WERI-Rb-1 (cell line): Measurements from ENCODE around the gene ETV4.

Experiments
- DNase-seq: peaks from one replicate; pipeline ENCODE4 v3.0.0-alpha.2; 2020
- H3K27ac ChIP-seq: fragments of 250-450 bp; sonication (Bioruptor Pico); 2 replicates; pipeline ENCODE4 v1.5.1; 2020; ENCODE audit warnings: mild to moderate bottlenecking, moderate library complexity
- H3K27me3 ChIP-seq: fragments of 250-450 bp; sonication (Bioruptor Pico); 2 replicates; pipeline ENCODE4 v1.5.1; 2021; ENCODE audit warnings: mild to moderate bottlenecking, low read depth, moderate library complexity; ENCODE audit not compliant: insufficient read depth, severe bottlenecking
- H3K36me3 ChIP-seq: fragments of 250-450 bp; sonication (Bioruptor Pico); 2 replicates; pipeline ENCODE4 v1.5.1; 2020; ENCODE audit warnings: mild to moderate bottlenecking, moderate library complexity
- H3K4me3 ChIP-seq: 2 replicates; pipeline ENCODE4 v1.5.1; 2011; ENCODE audit warnings: low read depth, mild to moderate bottlenecking, control low read depth, low read length
- H3K9me3 ChIP-seq: fragments of 250-450 bp; sonication (Bioruptor Pico); 2 replicates; pipeline ENCODE4 v1.5.1; 2021; ENCODE audit warnings: mild to moderate bottlenecking, moderate library complexity; ENCODE audit not compliant: severe bottlenecking
- CTCF ChIP-seq: IDR thresholded peaks from 2 replicates; pipeline ENCODE4 v1.5.1; 2011; ENCODE audit warnings: low read depth, mild to moderate bottlenecking, control low read depth, inconsistent platforms, low read length

ETV4 gene

GRCh38 chr17:43568506-43569082, 22.5 kb upstream of the ETV4 start:
- no peak for TF ChIP-seq CTCF
- no peak for DNase-seq
- H3K27me3 ChIP-seq: no peaks in the 10 kb centered on the region

GRCh38 chr17:43563600-43564594, 17.8 kb upstream of the ETV4 start:
- no peaks in the 10 kb centered on the region for H3K36me3 ChIP-seq
- no peaks in the 10 kb centered on the region for H3K27me3 ChIP-seq
- H3K27ac ChIP-seq: no peak overlapping the region
- no peaks in the 10 kb centered on the region for H3K9me3 ChIP-seq
- DNase-seq: no peak
- no peak for TF ChIP-seq CTCF
- H3K4me3 ChIP-seq: peak overlapping the region; percentile 43

More at GRCh38 chr17:43568506-43569082, 22.5 kb upstream of the ETV4 start:
- Histone ChIP-seq H3K27ac (no peak overlapping the region), H3K9me3 (no peaks in the 10 kb centered on the region), H3K36me3 (no peaks in the 10 kb centered on the region), H3K4me3 (no peak overlapping the region)

GRCh38 chr17:43562679-43563599, 16.8 kb upstream of the ETV4 start:
- Histone ChIP-seq H3K27me3 (no peaks in the 10 kb centered on the region), H3K4me3 (peak overlapping the region; percentile 43), H3K9me3 (no peaks in the 10 kb centered on the region), H3K27ac (peak overlapping the region; percentile 19; the same call in 1 of the 2 replicates), H3K36me3 (no peaks in the 10 kb centered on the region)
- peak; percentile 93 for DNase-seq
- TF ChIP-seq CTCF: no peak

GRCh38 chr17:43560461-43561427, 14.6 kb upstream of the ETV4 start:
- Histone ChIP-seq H3K4me3 (no peak overlapping the region), H3K27me3 (no peaks in the 10 kb centered on the region), H3K36me3 (no peaks in the 10 kb centered on the region), H3K9me3 (no peaks in the 10 kb centered on the region), H3K27ac (no peak overlapping the region)
- no peak for TF ChIP-seq CTCF
- no peak for DNase-seq
